ENCODE results near the gene VAMP4.

GRCh38 chr1:171784784-171785183, 42.9 kb upstream of the VAMP4 start:
- no peak for TF ChIP-seq EZH2 (IDR thresholded peaks at IDR 0.05; ENCODE audit: borderline replicate concordance, low read length)
- TF ChIP-seq, protein P1, sequence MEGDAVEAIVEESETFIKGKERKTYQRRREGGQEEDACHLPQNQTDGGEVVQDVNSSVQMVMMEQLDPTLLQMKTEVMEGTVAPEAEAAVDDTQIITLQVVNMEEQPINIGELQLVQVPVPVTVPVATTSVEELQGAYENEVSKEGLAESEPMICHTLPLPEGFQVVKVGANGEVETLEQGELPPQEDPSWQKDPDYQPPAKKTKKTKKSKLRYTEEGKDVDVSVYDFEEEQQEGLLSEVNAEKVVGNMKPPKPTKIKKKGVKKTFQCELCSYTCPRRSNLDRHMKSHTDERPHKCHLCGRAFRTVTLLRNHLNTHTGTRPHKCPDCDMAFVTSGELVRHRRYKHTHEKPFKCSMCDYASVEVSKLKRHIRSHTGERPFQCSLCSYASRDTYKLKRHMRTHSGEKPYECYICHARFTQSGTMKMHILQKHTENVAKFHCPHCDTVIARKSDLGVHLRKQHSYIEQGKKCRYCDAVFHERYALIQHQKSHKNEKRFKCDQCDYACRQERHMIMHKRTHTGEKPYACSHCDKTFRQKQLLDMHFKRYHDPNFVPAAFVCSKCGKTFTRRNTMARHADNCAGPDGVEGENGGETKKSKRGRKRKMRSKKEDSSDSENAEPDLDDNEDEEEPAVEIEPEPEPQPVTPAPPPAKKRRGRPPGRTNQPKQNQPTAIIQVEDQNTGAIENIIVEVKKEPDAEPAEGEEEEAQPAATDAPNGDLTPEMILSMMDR (conservative IDR thresholded peaks at IDR 0.05 in 1 of 2, IDR thresholded peaks at IDR 0.05 in 1 of 2; ENCODE audit: extremely low read depth in 1 of 2, insufficient read depth in 1 of 2, low read depth in 1 of 2, low read length in 2 of 2): no peak
